Measurements from ENCODE around the gene CCDC187. TPM values are rescaled to one million over a fixed set of nuclear protein-coding genes. Genes with fewer than 3 reads are reported as not detected.

The CCDC187 gene
- polyA plus RNA-seq, 1 donor from 2014 or later: not detected

GRCh38 chr9:136252846-136253245, 51.0 kb downstream of the CCDC187 start:
- H3K9me2 ChIP-seq (ENCODE audit: insufficient read depth, low read length): no peaks in the 10 kb centered on the region
- no peak overlapping the region for H2AFZ ChIP-seq (ENCODE audit: low read depth, low read length)
- H3K36me3 ChIP-seq (ENCODE audit: insufficient read depth, low read length): no peaks in the 10 kb centered on the region
- no peak overlapping the region for H3K4me3 ChIP-seq (ENCODE audit: low read length)
- H3K79me2 ChIP-seq (replicated peaks; ENCODE audit: insufficient read depth, low read length): no peaks in the 10 kb centered on the region
- no peak overlapping the region for H3K4me2 ChIP-seq (ENCODE audit: low read length)
- no peak overlapping the region for H3K9ac ChIP-seq (ENCODE audit: low read length)
- H3K9me3 ChIP-seq (ENCODE audit: low read length): no peaks in the 10 kb centered on the region
- no peaks in the 10 kb centered on the region for H4K20me1 ChIP-seq (ENCODE audit: insufficient read depth)
- no peaks in the 10 kb centered on the region for H3K27me3 ChIP-seq (ENCODE audit: insufficient read depth, low read depth, low read length)
- TF ChIP-seq, protein P1, sequence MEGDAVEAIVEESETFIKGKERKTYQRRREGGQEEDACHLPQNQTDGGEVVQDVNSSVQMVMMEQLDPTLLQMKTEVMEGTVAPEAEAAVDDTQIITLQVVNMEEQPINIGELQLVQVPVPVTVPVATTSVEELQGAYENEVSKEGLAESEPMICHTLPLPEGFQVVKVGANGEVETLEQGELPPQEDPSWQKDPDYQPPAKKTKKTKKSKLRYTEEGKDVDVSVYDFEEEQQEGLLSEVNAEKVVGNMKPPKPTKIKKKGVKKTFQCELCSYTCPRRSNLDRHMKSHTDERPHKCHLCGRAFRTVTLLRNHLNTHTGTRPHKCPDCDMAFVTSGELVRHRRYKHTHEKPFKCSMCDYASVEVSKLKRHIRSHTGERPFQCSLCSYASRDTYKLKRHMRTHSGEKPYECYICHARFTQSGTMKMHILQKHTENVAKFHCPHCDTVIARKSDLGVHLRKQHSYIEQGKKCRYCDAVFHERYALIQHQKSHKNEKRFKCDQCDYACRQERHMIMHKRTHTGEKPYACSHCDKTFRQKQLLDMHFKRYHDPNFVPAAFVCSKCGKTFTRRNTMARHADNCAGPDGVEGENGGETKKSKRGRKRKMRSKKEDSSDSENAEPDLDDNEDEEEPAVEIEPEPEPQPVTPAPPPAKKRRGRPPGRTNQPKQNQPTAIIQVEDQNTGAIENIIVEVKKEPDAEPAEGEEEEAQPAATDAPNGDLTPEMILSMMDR (IDR thresholded peaks at IDR 0.05; ENCODE audit: poor library complexity, severe bottlenecking): no peak
- TF ChIP-seq POLR2AphosphoS5 (IDR thresholded peaks at IDR 0.05) (no peak), MXI1 (conservative IDR thresholded peaks at IDR 0.05; ENCODE audit: poor library complexity, severe bottlenecking) (no peak), TAF1 (IDR thresholded peaks at IDR 0.05; ENCODE audit: low read depth) (no peak), SMC3 (conservative IDR thresholded peaks at IDR 0.05; ENCODE audit: poor library complexity) (no peak), RAD21 (conservative IDR thresholded peaks at IDR 0.05) (no peak), EP300 (conservative IDR thresholded peaks at IDR 0.05; ENCODE audit: poor library complexity, severe bottlenecking) (no peak), EZH2 (IDR thresholded peaks at IDR 0.05; ENCODE audit: borderline replicate concordance, insufficient read depth, low read length, poor library complexity, severe bottlenecking) (no peak)
- TF ChIP-seq, protein P2, sequence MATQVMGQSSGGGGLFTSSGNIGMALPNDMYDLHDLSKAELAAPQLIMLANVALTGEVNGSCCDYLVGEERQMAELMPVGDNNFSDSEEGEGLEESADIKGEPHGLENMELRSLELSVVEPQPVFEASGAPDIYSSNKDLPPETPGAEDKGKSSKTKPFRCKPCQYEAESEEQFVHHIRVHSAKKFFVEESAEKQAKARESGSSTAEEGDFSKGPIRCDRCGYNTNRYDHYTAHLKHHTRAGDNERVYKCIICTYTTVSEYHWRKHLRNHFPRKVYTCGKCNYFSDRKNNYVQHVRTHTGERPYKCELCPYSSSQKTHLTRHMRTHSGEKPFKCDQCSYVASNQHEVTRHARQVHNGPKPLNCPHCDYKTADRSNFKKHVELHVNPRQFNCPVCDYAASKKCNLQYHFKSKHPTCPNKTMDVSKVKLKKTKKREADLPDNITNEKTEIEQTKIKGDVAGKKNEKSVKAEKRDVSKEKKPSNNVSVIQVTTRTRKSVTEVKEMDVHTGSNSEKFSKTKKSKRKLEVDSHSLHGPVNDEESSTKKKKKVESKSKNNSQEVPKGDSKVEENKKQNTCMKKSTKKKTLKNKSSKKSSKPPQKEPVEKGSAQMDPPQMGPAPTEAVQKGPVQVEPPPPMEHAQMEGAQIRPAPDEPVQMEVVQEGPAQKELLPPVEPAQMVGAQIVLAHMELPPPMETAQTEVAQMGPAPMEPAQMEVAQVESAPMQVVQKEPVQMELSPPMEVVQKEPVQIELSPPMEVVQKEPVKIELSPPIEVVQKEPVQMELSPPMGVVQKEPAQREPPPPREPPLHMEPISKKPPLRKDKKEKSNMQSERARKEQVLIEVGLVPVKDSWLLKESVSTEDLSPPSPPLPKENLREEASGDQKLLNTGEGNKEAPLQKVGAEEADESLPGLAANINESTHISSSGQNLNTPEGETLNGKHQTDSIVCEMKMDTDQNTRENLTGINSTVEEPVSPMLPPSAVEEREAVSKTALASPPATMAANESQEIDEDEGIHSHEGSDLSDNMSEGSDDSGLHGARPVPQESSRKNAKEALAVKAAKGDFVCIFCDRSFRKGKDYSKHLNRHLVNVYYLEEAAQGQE (IDR thresholded peaks at IDR 0.05; ENCODE audit: borderline replicate concordance): no peak
- H3K27ac ChIP-seq (ENCODE audit: low read length): no peak overlapping the region
- H3F3A ChIP-seq (ENCODE audit: insufficient read depth, low read length, poor library complexity, severe bottlenecking): no peaks in the 10 kb centered on the region

DNA sequence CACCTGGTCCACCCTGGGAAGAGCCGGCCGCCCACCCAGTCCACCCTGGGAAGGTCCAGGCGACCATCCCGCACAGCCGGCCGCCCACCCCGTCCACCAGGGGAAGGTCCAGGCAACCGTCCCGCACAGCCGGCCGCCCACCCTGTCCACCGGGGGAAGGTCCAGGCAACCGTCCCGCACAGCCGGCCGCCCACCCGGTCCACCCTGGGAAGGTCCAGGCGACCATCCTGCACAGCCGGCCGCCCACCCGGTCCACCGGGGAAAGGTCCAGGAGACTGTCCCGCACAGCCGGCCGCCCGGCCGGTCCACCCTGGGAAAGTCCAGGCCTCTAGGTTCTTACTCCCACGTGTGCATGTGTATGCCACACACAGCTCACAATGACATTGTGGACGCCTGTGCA, 51.6 kb downstream of the CCDC187 start:
- no peak overlapping the region for H3K4me2 ChIP-seq (ENCODE audit: low read length)
- no peak overlapping the region for H3K4me3 ChIP-seq (ENCODE audit: low read length)
- no peaks in the 10 kb centered on the region for H3K9me3 ChIP-seq (ENCODE audit: low read length)
- no peaks in the 10 kb centered on the region for H3K27me3 ChIP-seq (ENCODE audit: insufficient read depth, low read depth, low read length)
- H3K79me2 ChIP-seq (replicated peaks; ENCODE audit: insufficient read depth, low read length): no peaks in the 10 kb centered on the region
- no peaks in the 10 kb centered on the region for H3F3A ChIP-seq (ENCODE audit: insufficient read depth, low read length, poor library complexity, severe bottlenecking)
- no peak overlapping the region for H2AFZ ChIP-seq (ENCODE audit: low read depth, low read length)
- TF ChIP-seq EP300 (conservative IDR thresholded peaks at IDR 0.05; ENCODE audit: poor library complexity, severe bottlenecking) (no peak), SMC3 (conservative IDR thresholded peaks at IDR 0.05; ENCODE audit: poor library complexity) (no peak), TAF1 (IDR thresholded peaks at IDR 0.05; ENCODE audit: low read depth) (no peak), POLR2AphosphoS5 (IDR thresholded peaks at IDR 0.05) (no peak)
- TF ChIP-seq, protein P1 (IDR thresholded peaks at IDR 0.05; ENCODE audit: poor library complexity, severe bottlenecking): no peak
- TF ChIP-seq, protein P2 (IDR thresholded peaks at IDR 0.05; ENCODE audit: borderline replicate concordance): no peak
- no peak overlapping the region for H3K9ac ChIP-seq (ENCODE audit: low read length)
- no peaks in the 10 kb centered on the region for H3K36me3 ChIP-seq (ENCODE audit: insufficient read depth, low read length)
- H3K27ac ChIP-seq (ENCODE audit: low read length): no peak overlapping the region
- H3K9me2 ChIP-seq (ENCODE audit: insufficient read depth, low read length): no peaks in the 10 kb centered on the region
- H4K20me1 ChIP-seq (ENCODE audit: insufficient read depth): no peaks in the 10 kb centered on the region

All from neural cell (in vitro differentiated cells).